B cell (primary cell): ENCODE results near the gene TF.

Experiments used
- EZH2 ChIP-seq: IDR thresholded peaks from 2 replicates; pipeline ENCODE4 v1.6.1; 2012; ENCODE audit warnings: borderline replicate concordance, low read depth, mild to moderate bottlenecking, moderate library complexity, low read length; ENCODE audit not compliant: insufficient read depth, poor library complexity, severe bottlenecking
- TF ChIP-seq, protein P1 (sequence below): fragments of 200-600 bp; IDR thresholded peaks from one replicate; pipeline ENCODE4 v1.8.0; 2022; ENCODE audit warnings: antibody characterized with exemption, mild to moderate bottlenecking

DNA sequence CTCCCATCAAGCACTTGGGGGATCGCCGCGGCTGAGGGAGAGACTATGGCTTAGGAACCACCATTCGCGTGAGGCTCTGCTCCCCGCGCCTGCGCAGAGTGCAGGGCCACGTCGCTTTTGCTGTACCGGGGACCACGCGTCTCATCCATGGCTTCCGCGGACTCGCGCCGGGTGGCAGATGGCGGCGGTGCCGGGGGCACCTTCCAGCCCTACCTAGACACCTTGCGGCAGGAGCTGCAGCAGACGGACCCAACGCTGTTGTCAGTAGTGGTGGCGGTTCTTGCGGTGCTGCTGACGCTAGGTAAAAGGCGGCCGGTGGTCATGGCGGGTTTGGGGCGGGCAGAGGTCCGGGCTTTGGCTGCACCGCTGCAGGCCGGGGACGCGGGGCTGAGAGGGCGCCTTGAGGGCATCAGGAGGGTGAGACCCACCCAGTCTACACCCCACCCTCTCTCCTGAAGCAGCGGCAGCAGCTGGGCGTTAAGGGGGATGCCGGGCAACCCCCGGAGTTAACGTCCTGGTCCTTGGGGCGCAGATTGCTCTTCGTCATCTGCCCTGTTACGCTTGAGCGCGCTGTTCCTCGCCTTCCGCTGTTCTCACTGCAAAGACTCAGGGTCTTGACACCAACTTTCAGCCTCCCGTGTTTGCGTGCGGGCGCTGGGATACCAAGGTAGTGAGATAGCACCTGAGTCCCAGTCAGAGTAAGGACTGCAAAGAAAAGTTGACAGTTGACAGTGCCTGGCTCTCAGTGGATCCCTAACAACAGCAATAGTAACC is 59.7 kb downstream of the TF start, which contains the start of gene SRPRB:
- no peak for TF ChIP-seq EZH2
- TF ChIP-seq, protein P1, sequence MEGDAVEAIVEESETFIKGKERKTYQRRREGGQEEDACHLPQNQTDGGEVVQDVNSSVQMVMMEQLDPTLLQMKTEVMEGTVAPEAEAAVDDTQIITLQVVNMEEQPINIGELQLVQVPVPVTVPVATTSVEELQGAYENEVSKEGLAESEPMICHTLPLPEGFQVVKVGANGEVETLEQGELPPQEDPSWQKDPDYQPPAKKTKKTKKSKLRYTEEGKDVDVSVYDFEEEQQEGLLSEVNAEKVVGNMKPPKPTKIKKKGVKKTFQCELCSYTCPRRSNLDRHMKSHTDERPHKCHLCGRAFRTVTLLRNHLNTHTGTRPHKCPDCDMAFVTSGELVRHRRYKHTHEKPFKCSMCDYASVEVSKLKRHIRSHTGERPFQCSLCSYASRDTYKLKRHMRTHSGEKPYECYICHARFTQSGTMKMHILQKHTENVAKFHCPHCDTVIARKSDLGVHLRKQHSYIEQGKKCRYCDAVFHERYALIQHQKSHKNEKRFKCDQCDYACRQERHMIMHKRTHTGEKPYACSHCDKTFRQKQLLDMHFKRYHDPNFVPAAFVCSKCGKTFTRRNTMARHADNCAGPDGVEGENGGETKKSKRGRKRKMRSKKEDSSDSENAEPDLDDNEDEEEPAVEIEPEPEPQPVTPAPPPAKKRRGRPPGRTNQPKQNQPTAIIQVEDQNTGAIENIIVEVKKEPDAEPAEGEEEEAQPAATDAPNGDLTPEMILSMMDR: no peak
